GM12873 (cell line): Measurements from ENCODE around the gene L3MBTL4.

Experiments used
- CTCF ChIP-seq: IDR thresholded peaks from 2 replicates; pipeline ENCODE4 v1.5.1; 2012; ENCODE audit warnings: low read depth, mild to moderate bottlenecking, moderate library complexity, low read length, control low read depth; ENCODE audit not compliant: insufficient read depth; ENCODE audit errors: missing control alignments

L3MBTL4 gene

GRCh38 chr18:6413579-6414117 lies 1.1 kb downstream of the L3MBTL4 start:
- no peak for TF ChIP-seq CTCF

GRCh38 chr18:6412933-6413472 lies 1.7 kb downstream of the L3MBTL4 start:
- no peak for TF ChIP-seq CTCF

- TF ChIP-seq CTCF: no peak
Measured at GRCh38 chr18:6411382-6411781, 3.3 kb downstream of the L3MBTL4 start.

- no peak for TF ChIP-seq CTCF
Measured at GRCh38 chr18:6409933-6410332, 4.8 kb downstream of the L3MBTL4 start.

- TF ChIP-seq CTCF: no peak
Measured at GRCh38 chr18:6406910-6407470, 7.7 kb downstream of the L3MBTL4 start.

- TF ChIP-seq CTCF: no peak
Measured at GRCh38 chr18:6406075-6406909, 8.4 kb downstream of the L3MBTL4 start.
